GM19324 (cell line): ENCODE measurements around the gene TLCD1.
"Not testable (repeated sequence)": the region's sequence is repeated elsewhere in the genome, so short reads cannot be mapped to it uniquely, and the experiment has no call there.

ENCODE experiments used
- ATAC-seq: cut with Tn5 transposase; IDR thresholded peaks from one replicate; pipeline ENCODE4 v1.9.1; 2021; ENCODE audit warnings: mild to moderate bottlenecking, moderate library complexity; ENCODE audit not compliant: unreplicated experiment, low FRiP score

TLCD1 gene

GRCh38 chr17:28733346-28733745, 7.3 kb upstream of the TLCD1 start:
- ATAC-seq: no peak

GRCh38 chr17:28729950-28730330, 3.9 kb upstream of the TLCD1 start:
- no peak for ATAC-seq

GRCh38 chr17:28728364-28729200, 2.5 kb upstream of the TLCD1 start, which contains the start of gene NEK8:
TSS of gene NEK8 (plus strand) at chr17:28728788. CDS start at chr17:28728814, 26 bp downstream.
- ATAC-seq: peak; percentile 57

- peak; percentile 43 for ATAC-seq
Measured at GRCh38 chr17:28726627-28727491, 826 bp upstream of the TLCD1 start.

- peak; percentile 3 for ATAC-seq
Measured at GRCh38 chr17:28725660-28726225, 290 bp downstream of the TLCD1 start.

GRCh38 chr17:28725166-28725659, 820 bp downstream of the TLCD1 start:
- ATAC-seq: no peak

GRCh38 chr17:28724500-28725165, 1.4 kb downstream of the TLCD1 start:
- no peak for ATAC-seq

GRCh38 chr17:28723836-28724499, 2.1 kb downstream of the TLCD1 start:
- not testable (repeated sequence) for ATAC-seq

- ATAC-seq: no peak
Measured at GRCh38 chr17:28723159-28723835, 2.7 kb downstream of the TLCD1 start.

- no peak for ATAC-seq
Measured at GRCh38 chr17:28722417-28723158, 3.4 kb downstream of the TLCD1 start.

GRCh38 chr17:28720997-28721329, 5.1 kb downstream of the TLCD1 start:
- ATAC-seq: not testable (repeated sequence)

- ATAC-seq: no peak
Measured at GRCh38 chr17:28720247-28720996, 5.6 kb downstream of the TLCD1 start.

GRCh38 chr17:28719021-28719433, 7.0 kb downstream of the TLCD1 start:
- no peak for ATAC-seq

GRCh38 chr17:28718333-28719020, 7.6 kb downstream of the TLCD1 start:
- no peak for ATAC-seq

GRCh38 chr17:28717578-28718332, 8.3 kb downstream of the TLCD1 start, which contains the start of gene RAB34:
TSS of gene RAB34 (minus strand) at chr17:28717868. CDS start at chr17:28717266, 602 bp downstream.
- ATAC-seq: no peak

GRCh38 chr17:28716740-28717577, 9.1 kb downstream of the TLCD1 start:
- no peak for ATAC-seq
